ENCODE measurements around the gene NLN.
"Not testable (repeated sequence)": the region's sequence is repeated elsewhere in the genome, so short reads cannot be mapped to it uniquely, and the experiment has no call there.

Gene NLN

DNA sequence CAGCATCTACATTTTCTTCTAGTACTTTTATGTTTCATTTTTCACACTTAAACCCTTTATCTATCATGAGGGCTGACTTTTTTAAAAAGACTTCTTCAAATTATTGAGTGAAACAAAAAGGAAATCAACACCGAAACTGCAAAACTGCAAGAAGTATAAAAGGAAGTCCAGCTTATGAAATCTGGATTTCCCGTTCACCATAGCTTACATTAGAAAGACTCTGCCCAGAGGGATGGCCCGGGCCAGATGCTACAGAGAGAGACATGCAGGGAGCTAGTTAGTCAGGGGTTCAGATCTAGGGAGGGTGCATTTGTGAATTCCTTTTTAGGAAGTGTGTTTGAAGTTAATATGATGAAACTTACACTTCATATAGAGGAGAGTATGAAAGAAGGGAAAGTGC, 10.0 kb downstream of the NLN start:
- DNase-seq (ENCODE audit: low spot score), result not testable (repeated sequence)

DNA sequence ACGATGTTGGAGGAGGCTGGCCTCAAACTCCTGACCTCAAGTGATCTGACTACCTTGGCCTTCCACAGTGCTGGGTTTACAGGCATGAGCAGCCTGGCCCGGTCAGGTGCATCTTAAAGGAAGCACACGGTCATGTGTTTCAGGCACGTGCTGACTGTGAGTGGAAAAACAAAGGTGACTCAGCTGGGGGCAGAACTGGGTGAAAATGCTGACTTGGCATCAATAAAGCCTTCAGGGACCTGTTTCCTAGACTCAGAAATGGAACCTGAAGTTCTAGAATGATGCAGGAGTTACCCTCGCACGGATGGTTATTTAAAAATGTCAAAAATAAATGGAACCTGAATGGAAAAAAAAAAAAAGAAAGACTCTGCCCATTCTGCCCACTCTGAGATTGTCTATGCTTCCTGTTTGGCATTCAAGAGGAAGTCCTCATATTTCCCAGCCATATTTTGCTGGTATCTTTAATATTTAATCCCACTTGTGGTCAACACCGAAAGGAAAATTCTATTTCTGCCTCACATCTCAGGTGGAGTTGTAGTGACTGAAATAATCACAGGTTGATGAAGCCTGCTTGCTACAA, 12.3 kb downstream of the NLN start:
- DNase-seq (ENCODE audit: low spot score), result not testable (repeated sequence)

DNA sequence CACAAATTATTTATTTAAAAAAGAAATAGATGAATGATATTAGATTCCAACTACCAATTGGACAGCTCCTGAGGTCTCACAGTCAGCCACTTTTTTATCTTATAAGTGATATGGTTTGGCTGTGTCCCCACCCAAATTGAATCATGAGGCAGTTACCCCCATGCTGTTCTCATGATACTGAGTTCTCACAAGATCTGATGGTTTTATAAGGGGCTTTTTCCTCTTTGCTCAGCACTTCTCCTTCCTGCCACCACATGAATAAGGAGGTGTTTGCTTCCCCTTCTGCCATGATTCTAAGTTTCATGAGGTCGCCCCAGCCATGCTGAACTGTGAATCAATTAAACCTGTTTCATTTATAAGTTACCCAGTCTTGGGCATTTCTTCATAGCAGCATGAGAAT, 12.9 kb downstream of the NLN start:
- DNase-seq (ENCODE audit: low spot score), result no peak

DNA sequence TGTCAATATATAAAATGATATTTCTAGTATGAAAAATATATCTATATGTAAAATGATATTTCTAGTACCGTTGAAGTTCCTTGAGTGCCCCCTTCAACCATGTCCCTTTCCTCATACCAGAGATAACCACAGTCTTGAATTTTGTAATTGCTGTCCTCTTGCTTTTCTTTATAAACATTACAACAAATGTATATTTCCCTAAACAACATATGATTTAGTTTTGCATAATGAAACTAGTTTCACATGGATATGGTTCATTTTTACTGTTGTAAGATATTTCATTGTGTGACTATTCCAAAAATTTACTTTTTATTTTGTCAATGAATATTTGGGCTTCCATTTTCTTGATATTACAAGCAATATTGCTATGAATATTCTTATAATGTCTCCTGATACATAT, 14.0 kb downstream of the NLN start:
- DNase-seq (ENCODE audit: low spot score), result no peak

DNA sequence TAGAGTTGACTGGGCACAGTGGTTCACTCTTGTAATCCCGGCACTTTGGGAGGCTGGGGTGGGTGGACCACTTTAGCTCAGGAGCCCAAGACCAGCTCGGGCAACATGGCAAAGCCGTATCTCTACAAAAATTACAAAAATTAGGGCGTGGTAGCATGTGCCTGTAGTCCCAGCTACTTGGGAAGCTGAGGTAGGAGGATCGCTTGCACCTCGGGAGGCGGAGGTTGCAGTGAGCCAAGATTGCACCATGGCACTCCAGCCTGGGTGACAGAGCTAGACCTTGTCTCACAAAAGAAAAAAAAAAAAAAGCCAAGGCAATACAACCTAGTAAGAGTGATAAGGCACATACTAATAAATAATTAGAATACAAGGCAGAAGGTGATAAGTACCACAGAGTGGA, 15.8 kb downstream of the NLN start:
- no peak for DNase-seq (ENCODE audit: low spot score)

DNA sequence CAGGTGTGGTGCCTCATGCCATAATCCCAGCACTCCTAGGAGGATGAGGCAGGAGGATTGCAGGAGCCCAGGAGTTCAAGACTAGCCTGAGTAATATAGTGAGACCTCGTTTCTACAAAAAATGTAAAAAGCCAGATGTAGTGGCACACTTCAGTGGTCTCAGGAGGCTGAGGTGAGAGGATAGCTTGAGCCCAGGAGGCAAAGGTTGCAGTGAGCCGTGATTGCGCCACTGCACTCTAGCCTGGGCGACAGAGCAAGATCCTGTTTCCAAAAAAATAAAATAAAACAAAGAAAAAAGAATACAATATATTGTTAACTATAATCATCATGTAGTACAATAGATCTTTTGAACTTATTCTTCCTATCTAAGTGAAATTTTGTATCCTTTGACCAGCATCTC, 16.3 kb downstream of the NLN start:
- DNase-seq (ENCODE audit: low spot score), result no peak

DNA sequence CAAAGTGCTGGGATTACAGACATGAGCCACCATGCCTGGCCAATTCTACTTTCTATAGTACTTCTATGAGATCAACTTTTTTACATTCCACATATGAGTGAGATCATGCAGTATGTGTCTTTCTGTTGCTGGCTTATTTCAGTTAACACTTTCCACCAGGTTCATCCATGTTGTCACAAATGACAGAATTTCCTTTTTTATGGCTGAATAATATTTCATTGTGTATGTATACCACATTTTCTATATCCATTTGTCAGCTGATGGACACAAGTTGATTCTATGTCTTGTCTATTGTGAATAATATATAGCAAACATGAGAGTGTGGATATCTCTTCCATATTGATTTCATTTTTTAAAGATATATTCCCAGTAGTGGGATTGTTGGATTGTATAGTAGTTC, 17.2 kb downstream of the NLN start:
- no peak for DNase-seq (ENCODE audit: low spot score)

DNA sequence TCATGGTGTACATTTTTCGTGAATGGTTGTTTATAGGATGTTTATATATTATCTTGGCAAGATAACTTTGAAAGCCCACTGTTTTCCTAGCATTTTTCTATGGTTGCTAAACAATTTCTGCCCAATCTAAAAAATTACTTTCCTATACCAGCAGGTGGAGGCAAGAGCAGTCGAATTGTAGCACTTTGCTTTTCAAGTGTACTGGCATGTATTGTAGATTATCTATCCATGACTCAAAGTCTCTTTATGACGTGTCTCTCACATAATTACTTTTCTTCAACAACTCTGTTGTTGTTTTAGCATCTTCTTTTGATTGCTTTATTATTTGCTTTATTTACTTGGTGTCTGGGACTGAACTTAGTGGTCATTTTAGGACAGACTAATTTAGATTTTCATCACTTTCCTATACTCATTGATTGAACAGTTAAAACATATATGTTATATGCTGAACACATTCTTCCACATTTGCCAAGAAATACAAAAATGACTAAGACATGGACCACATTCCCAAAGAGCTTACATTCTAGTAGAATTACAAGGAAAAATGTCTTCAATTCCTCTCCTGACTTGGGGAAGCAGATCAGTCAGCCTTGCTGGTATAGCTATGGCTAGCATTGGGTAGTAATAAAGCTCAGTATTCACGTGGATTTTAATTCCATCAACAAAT, 20.7 kb downstream of the NLN start:
- peak; percentile 51 for DNase-seq (ENCODE audit: low spot score)

DNA sequence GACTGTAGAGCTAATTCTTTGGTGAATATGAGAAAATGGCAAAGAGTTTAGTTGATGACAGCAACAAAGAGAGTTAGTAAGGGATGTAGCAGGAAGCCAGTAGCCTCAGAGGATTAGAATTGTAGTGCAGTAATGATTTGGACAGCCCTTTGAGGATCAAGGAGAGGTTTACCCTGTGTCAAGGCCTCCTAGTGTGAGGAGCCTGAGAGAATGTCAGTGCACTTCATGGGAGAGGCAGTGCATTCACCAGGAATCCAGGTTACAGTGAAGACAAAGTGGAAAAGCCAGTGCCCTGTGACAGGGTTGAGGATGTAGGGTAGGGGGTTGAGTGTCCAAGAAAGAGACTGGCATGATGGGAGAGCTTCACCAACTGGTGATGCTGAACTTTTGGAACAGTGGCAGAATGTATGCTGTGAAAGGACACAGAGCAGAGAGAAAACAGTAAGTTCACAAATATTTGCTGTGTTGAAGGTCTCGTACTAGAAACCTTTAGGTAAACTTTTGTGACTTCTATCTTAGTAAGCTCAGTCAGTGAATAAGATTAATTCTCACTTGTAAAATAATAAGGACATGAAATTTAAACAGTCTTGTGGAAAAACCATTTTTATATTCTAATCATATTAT, 27.3 kb downstream of the NLN start:
- DNase-seq (ENCODE audit: low spot score), result no peak

DNA sequence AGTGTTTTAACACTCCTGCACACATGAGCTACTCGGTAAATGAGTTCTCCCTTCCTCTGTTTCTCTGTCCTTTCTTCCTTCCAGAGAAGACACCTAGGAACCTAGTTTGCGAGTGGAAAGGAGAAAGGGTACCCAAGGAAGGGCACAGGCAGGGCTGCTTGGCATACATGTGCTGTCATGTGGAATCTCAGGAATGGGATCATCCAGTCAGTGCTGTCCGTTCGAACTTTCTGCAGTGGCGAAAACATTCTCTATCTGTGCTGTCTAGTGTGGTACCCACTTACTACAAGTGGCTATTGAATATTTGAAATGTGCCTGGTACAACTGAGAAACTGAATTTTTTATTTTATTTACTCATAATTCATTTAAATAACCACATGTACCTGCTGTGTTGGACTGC, 28.0 kb downstream of the NLN start:
- DNase-seq (ENCODE audit: low spot score), result no peak

DNA sequence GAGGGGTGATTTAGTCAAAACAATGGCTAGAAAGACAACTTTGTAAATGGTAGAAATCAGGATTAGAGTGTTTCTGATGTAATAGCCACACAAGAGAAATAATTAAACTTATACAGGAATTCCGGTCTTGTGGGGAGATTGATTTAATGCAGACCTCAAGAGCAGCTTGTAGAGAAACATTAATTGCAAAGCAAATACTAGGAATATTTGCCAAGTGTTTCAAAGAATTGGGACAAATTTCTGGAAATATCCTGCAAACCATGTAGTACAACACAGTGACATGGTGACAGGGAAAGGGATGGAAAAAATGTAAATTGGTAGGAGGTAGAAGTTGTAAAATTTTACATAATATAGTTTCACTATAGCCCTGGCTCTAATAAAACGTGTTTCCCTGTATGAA, 28.9 kb downstream of the NLN start:
- no peak for DNase-seq (ENCODE audit: low spot score)

DNA sequence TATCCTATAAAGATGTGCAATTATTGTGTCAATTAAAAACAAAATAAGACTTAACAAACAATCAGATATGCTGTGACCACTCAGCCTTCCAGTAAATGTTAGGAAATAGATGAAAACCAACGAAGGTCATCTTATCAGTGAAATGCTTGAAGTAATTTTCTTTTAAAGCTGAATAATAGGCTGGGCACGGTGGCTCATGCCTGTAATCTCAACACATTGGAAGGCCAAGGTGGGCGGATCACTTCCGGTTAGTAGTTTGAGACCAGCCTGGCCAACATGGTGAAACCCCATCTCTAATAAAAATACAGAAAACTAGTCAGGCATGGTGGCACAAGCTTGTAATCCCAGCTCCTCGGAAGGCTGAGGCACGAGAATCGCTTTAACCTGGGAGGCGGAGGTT, 31.2 kb downstream of the NLN start:
- no peak for DNase-seq (ENCODE audit: low spot score)

DNA sequence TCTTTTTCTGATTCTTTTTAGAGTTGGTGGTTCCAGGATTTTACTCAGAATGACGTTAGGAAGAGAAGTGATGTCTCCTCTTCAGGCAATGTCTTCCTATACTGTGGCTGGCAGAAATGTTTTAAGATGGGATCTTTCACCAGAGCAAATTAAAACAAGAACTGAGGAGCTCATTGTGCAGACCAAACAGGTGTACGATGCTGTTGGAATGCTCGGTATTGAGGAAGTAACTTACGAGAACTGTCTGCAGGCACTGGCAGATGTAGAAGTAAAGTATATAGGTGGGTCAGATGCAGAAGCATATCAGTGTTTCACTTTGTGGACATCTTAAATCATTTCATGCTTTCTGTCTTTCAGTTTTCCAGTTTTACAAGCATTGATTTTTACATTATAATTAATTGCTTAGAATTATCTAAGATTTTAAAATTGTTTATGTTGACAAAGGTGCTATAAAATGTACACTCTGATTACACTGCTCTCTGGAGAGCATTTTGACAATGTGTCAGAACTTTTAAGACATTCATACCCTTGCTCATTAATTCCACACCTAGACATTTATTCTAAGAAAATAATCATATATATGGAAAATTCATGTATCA, 36.6 kb downstream of the NLN start:
- DNase-seq (ENCODE audit: low spot score), result no peak

DNA sequence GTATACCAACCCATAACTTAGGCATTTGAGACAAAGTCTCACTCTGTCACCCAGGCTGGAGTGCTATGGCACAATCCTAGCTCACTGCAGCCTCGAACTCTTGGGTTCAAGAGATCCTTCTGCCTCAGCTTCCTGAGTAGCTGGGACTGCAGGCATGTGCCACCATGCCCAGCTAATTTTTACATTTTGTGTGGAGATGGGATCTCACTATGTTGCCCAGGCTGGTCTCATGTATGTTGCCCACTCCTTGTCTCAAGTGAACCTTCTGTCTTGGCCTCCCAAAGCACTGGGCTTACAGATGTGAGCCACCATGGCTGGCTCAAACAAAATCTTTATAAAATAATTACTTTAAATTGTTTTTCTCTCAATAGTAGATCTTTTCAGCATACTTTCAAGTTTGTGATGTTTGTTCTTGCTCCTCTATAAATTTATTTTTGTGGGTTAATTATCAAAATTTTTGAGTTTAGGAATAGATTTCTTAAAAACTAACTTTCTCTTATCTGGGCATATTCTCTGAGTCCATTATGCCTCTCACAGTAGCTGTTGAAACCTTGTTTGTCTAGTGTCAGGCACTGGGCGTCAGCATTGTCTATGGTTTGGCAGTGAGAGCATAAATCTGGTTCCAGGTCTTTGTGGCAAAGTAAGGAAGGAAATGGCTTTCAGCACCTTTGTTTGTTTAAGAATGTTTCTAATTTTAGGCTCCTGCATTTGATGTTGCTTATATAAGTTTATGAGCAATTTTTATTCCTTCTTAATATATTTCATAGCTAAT, 38.7 kb downstream of the NLN start:
- no peak for DNase-seq (ENCODE audit: low spot score)

DNA sequence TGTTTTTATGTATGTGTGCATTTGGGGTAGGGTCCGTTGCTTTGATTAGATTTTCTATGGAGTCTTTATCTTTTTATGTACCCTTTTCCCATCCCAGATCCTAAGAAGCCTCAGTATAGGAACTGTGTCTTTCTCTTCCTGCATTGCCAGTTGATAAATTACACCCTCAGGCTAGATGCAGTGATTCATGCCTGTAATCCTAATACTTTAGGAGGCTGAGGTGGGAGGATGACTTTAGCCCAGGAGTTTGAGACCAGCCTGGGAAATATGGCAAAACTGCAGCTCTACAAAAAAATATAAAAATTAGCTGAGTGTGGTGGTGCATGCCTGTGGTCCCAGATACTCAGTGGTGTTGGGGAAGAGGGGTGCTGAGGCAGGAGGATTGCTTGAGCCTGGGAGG, 40.2 kb downstream of the NLN start:
- DNase-seq (ENCODE audit: low spot score), result no peak

DNA sequence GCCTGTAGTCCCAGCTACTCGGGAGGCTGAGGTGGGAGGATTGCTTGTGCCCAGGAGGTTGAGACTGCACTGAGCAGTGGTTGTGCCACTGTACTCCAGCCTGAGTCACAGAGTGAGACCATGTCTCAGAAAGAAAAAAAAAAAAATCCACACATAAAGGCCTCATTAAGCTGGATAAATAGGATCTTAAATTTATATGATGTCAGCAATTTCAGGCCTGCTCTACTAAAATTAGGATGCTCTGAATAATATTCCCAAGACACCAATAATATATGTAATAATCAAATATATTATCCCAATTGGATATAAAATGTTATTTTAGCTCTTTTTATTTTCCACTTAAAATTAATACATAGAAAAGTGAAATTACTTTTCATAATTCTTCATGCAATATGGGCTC, 43.6 kb downstream of the NLN start:
- DNase-seq (ENCODE audit: low spot score), result no peak

DNA sequence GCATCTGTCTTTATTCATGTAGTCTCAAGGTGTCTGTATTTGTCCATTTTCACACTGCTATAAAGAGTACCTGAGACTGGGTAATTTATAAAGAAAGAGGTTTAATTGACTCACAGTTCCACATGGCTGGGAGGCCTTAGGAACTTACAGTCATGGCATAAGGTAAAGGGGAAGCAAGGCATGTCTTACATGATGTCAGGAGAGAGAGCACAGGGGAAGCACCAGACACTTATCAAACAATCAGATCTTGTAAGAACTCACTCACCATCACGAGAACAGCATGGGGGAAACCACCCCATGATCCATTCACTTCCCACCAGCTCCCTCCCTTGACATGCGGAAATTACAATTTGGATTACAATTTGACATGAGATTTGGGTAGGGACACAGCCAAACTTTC, 44.2 kb downstream of the NLN start:
- no peak for DNase-seq (ENCODE audit: low spot score)

DNA sequence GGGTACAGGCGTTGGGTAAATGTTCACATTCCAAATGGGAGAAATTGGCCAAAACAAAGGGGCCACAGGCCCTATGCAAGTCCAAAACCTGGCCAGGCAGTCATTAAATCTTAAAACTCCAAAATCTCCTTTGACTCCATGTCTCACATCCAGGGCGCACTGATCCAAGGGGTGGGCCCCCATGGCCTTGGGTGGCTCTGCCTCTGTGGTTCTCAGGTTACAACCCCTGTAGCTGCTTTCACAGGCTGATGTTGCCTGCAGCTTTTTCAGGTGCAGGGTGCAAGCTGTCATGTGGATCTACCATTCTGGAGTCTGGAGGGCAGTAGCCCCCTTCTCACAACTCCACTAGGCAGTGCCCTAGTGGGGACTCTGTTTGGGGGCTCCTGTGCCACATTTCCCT, 44.8 kb downstream of the NLN start:
- DNase-seq (ENCODE audit: low spot score), result no peak

DNA sequence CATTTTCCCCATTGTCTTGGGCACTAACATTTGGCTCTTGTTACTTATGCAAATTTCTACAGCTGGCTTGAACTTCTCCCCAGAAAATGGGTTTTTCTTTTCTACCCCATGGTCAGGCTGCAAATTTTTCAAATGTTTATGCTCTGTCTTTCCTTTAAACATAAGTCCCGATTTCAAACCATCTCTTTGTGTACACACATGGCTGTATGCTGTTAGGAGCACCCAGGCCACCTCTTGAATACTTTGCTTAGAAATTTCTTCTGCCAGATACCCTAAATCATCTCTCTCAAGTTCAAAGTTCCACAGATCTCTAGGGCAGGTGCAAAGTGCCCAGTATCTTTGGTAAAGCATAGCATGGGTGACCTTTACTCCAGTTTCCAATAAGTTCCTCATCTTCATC, 45.6 kb downstream of the NLN start:
- no peak for DNase-seq (ENCODE audit: low spot score)

DNA sequence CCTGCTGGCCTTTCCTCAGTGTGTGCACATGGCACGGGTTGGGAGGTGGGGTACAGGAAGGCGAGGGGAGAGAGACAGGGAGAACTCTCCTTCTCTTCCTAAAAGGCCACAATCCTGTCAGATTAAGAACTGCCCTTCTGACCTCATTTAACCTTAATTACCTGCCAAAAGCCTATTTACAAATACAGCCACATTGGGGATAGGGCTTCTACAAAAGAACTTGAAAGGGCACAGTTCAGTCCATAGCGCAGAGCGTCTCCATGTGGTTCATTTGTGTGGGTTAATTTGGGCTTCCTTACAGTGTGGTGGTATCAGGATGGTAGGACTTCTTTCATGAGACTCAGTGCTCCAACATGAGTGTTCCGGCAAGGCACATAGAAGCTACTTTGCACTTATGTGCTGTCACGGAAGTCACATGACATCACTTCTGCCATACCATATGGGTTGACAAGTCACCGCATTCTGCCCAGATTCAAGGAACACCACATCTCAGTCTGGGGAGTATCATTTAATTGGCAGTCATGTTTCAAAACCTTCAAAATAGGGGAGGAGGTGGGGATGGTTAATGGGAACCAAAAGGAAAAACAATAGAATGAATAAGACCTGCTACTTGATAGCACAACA, 46.8 kb downstream of the NLN start:
- no peak for DNase-seq (ENCODE audit: low spot score)

DNA sequence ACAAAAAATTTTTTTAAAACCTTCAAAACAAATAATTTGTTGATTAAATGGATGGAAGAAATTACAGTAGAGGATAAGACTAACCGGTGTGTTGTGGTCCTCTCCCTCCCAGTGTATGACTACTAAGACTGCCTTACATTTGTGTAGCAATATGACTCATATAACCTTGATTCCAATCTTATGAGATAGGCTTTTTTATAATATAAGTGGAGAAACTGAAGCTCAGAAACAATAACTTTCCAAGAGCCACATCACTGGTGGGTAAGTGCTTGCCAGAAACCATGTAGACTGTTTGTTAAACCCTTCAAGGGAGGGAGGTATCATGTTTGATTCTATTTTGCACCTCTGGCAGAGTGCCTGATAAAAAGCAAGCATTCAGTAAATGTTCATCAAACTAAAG, 47.5 kb downstream of the NLN start:
- DNase-seq (ENCODE audit: low spot score), result peak; percentile 7

DNA sequence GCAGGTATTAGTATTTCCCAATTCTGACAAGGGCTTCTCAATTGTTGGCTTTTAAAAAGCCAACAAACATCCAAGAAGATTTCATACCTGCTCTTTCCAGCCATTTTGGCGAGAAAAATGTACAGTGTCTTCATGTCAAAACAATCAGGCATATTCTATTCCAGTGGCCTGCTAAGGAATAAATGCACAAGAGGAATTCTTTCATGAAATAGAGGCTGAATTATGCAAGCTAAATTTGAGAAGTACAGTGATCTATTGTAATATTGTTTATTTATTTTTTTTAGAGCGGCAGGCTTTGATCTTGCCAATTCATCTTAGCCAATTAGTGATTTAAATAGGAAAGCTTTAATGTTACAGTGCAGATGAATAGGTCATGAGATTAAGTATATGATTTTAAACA, 49.3 kb downstream of the NLN start:
- DNase-seq (ENCODE audit: low spot score), result peak; percentile 61

All from SW480 (cell line).